Measurements from ENCODE around the gene TTLL5.

GRCh38 chr14:75769047-75769685 lies 108.1 kb downstream of the TTLL5 start:
- TF ChIP-seq TEAD4 (IDR thresholded peaks at IDR 0.05; ENCODE audit: borderline replicate concordance, insufficient read depth), result no peak
- TF ChIP-seq, protein P1, sequence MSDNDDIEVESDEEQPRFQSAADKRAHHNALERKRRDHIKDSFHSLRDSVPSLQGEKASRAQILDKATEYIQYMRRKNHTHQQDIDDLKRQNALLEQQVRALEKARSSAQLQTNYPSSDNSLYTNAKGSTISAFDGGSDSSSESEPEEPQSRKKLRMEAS (IDR thresholded peaks at IDR 0.05; ENCODE audit: low read depth), result no peak

Data from SK-N-SH (cell line).